Measurements from ENCODE around the gene ZC3H15.

ZC3H15 gene

GRCh38 chr2:186477790-186478189, 8.3 kb upstream of the ZC3H15 start:
- no peak for DNase-seq (ENCODE audit: low read depth, low spot score)
- Histone ChIP-seq H3K9me3 (ENCODE audit: insufficient read depth, low read length) (no peaks in the 10 kb centered on the region; the same call in 1 of the 2 replicates), H3K27me3 (ENCODE audit: insufficient read depth, insufficient read length) (no peaks in the 10 kb centered on the region), H3K4me1 (ENCODE audit: insufficient read depth, insufficient read length) (no peaks in the 10 kb centered on the region), H3K4me3 (ENCODE audit: insufficient read length, low read depth) (no peak overlapping the region), H3K9ac (ENCODE audit: insufficient read length, low read depth) (no peak overlapping the region), H3K36me3 (ENCODE audit: insufficient read depth, insufficient read length, low read length) (no peaks in the 10 kb centered on the region)
- TF ChIP-seq ZNF274 (IDR thresholded peaks at IDR 0.05; ENCODE audit: low read depth, low read length) (no peak), SUZ12 (IDR thresholded peaks at IDR 0.05; ENCODE audit: extremely low read depth, insufficient read depth, insufficient read length) (no peak), YY1 (IDR thresholded peaks at IDR 0.05; ENCODE audit: insufficient read depth, insufficient read length) (no peak)

- DNase-seq (ENCODE audit: low read depth, low spot score) = no peak
- Histone ChIP-seq H3K9me3 (ENCODE audit: insufficient read depth, low read length) (no peaks in the 10 kb centered on the region), H3K4me1 (ENCODE audit: insufficient read depth, insufficient read length) (no peaks in the 10 kb centered on the region), H3K36me3 (ENCODE audit: insufficient read depth, insufficient read length, low read length) (no peaks in the 10 kb centered on the region), H3K27me3 (ENCODE audit: insufficient read depth, insufficient read length) (no peaks in the 10 kb centered on the region), H3K9ac (ENCODE audit: insufficient read length, low read depth) (no peak overlapping the region), H3K4me3 (ENCODE audit: insufficient read length, low read depth) (no peak overlapping the region)
- no peak for TF ChIP-seq YY1 (IDR thresholded peaks at IDR 0.05; ENCODE audit: insufficient read depth, insufficient read length)
- no peak for TF ChIP-seq ZNF274 (IDR thresholded peaks at IDR 0.05; ENCODE audit: low read depth, low read length)
- TF ChIP-seq SUZ12 (IDR thresholded peaks at IDR 0.05; ENCODE audit: extremely low read depth, insufficient read depth, insufficient read length) = no peak
These were observed 5.1 kb upstream of the ZC3H15 start for GRCh38 chr2:186480991-186481390.

GRCh38 chr2:186484062-186484735, 1.9 kb upstream of the ZC3H15 start:
- H3K4me3 ChIP-seq (ENCODE audit: insufficient read length, low read depth) = no peak overlapping the region

GRCh38 chr2:186485576-186485870, 537 bp upstream of the ZC3H15 start:
- H3K4me1 ChIP-seq (ENCODE audit: insufficient read depth, insufficient read length) = no peaks in the 10 kb centered on the region
- H3K36me3 ChIP-seq (ENCODE audit: insufficient read depth, insufficient read length, low read length) = peaks cover 11% of the 10 kb centered on the region
- H3K27me3 ChIP-seq (ENCODE audit: insufficient read depth, insufficient read length) = no peaks in the 10 kb centered on the region
- H3K9ac ChIP-seq (ENCODE audit: insufficient read length, low read depth) = peak overlapping the region; percentile 85
- no peak for TF ChIP-seq ZNF274 (IDR thresholded peaks at IDR 0.05; ENCODE audit: low read depth, low read length)
- no peak for TF ChIP-seq SUZ12 (IDR thresholded peaks at IDR 0.05; ENCODE audit: extremely low read depth, insufficient read depth, insufficient read length)
- no peak for TF ChIP-seq YY1 (IDR thresholded peaks at IDR 0.05; ENCODE audit: insufficient read depth, insufficient read length)
- H3K4me3 ChIP-seq (ENCODE audit: insufficient read length, low read depth) = peak overlapping the region; percentile 92
- H3K9me3 ChIP-seq (ENCODE audit: insufficient read depth, low read length) = no peaks in the 10 kb centered on the region
- no peak for DNase-seq (ENCODE audit: low read depth, low spot score)

More at GRCh38 chr2:186484062-186484735, 1.9 kb upstream of the ZC3H15 start:
- H3K9ac ChIP-seq (ENCODE audit: insufficient read length, low read depth) = no peak overlapping the region
- TF ChIP-seq YY1 (IDR thresholded peaks at IDR 0.05; ENCODE audit: insufficient read depth, insufficient read length) = no peak
- TF ChIP-seq SUZ12 (IDR thresholded peaks at IDR 0.05; ENCODE audit: extremely low read depth, insufficient read depth, insufficient read length) = no peak
- TF ChIP-seq ZNF274 (IDR thresholded peaks at IDR 0.05; ENCODE audit: low read depth, low read length) = no peak
- no peak for DNase-seq (ENCODE audit: low read depth, low spot score)
- no peaks in the 10 kb centered on the region for H3K9me3 ChIP-seq (ENCODE audit: insufficient read depth, low read length)
- H3K36me3 ChIP-seq (ENCODE audit: insufficient read depth, insufficient read length, low read length) = peaks cover 6% of the 10 kb centered on the region
- H3K4me1 ChIP-seq (ENCODE audit: insufficient read depth, insufficient read length) = no peaks in the 10 kb centered on the region
- H3K27me3 ChIP-seq (ENCODE audit: insufficient read depth, insufficient read length) = no peaks in the 10 kb centered on the region

GRCh38 chr2:186486651-186487647, 889 bp downstream of the ZC3H15 start:
- TF ChIP-seq ZNF274 (IDR thresholded peaks at IDR 0.05; ENCODE audit: low read depth, low read length) = no peak
- TF ChIP-seq YY1 (IDR thresholded peaks at IDR 0.05; ENCODE audit: insufficient read depth, insufficient read length) = no peak
- Histone ChIP-seq H3K9me3 (ENCODE audit: insufficient read depth, low read length) (no peaks in the 10 kb centered on the region), H3K27me3 (ENCODE audit: insufficient read depth, insufficient read length) (no peaks in the 10 kb centered on the region), H3K4me1 (ENCODE audit: insufficient read depth, insufficient read length) (no peaks in the 10 kb centered on the region), H3K36me3 (ENCODE audit: insufficient read depth, insufficient read length, low read length) (peaks cover 22% of the 10 kb centered on the region), H3K4me3 (ENCODE audit: insufficient read length, low read depth) (peak overlapping the region; percentile 92), H3K9ac (ENCODE audit: insufficient read length, low read depth) (peak overlapping the region; percentile 93)
- no peak for DNase-seq (ENCODE audit: low read depth, low spot score)

GRCh38 chr2:186493564-186494085, 7.6 kb downstream of the ZC3H15 start:
- no peaks in the 10 kb centered on the region for H3K9me3 ChIP-seq (ENCODE audit: insufficient read depth, low read length)
- no peak for DNase-seq (ENCODE audit: low read depth, low spot score)
- H3K27me3 ChIP-seq (ENCODE audit: insufficient read depth, insufficient read length) = no peaks in the 10 kb centered on the region
- H3K4me3 ChIP-seq (ENCODE audit: insufficient read length, low read depth) = no peak overlapping the region
- no peak for TF ChIP-seq ZNF274 (IDR thresholded peaks at IDR 0.05; ENCODE audit: low read depth, low read length)
- no peak for TF ChIP-seq YY1 (IDR thresholded peaks at IDR 0.05; ENCODE audit: insufficient read depth, insufficient read length)
- no peak for TF ChIP-seq SUZ12 (IDR thresholded peaks at IDR 0.05; ENCODE audit: extremely low read depth, insufficient read depth, insufficient read length)
- H3K4me1 ChIP-seq (ENCODE audit: insufficient read depth, insufficient read length) = no peaks in the 10 kb centered on the region
- peaks cover 68% of the 10 kb centered on the region for H3K36me3 ChIP-seq (ENCODE audit: insufficient read depth, insufficient read length, low read length)
- no peak overlapping the region for H3K9ac ChIP-seq (ENCODE audit: insufficient read length, low read depth)

- no peak overlapping the region for H3K4me3 ChIP-seq (ENCODE audit: insufficient read length, low read depth)
- H3K27me3 ChIP-seq (ENCODE audit: insufficient read depth, insufficient read length) = no peaks in the 10 kb centered on the region
- peaks cover 75% of the 10 kb centered on the region for H3K36me3 ChIP-seq (ENCODE audit: insufficient read depth, insufficient read length, low read length)
- H3K9me3 ChIP-seq (ENCODE audit: insufficient read depth, low read length) = no peaks in the 10 kb centered on the region
- TF ChIP-seq SUZ12 (IDR thresholded peaks at IDR 0.05; ENCODE audit: extremely low read depth, insufficient read depth, insufficient read length) = no peak
- TF ChIP-seq YY1 (IDR thresholded peaks at IDR 0.05; ENCODE audit: insufficient read depth, insufficient read length) = no peak
- no peak for TF ChIP-seq ZNF274 (IDR thresholded peaks at IDR 0.05; ENCODE audit: low read depth, low read length)
- H3K9ac ChIP-seq (ENCODE audit: insufficient read length, low read depth) = no peak overlapping the region
- H3K4me1 ChIP-seq (ENCODE audit: insufficient read depth, insufficient read length) = no peaks in the 10 kb centered on the region
- DNase-seq (ENCODE audit: low read depth, low spot score) = no peak
These were observed 10.3 kb downstream of the ZC3H15 start for GRCh38 chr2:186496401-186496800.

Data from NT2/D1 (cell line).